ENCODE results near the gene ST3GAL5.

Gene ST3GAL5

DNA sequence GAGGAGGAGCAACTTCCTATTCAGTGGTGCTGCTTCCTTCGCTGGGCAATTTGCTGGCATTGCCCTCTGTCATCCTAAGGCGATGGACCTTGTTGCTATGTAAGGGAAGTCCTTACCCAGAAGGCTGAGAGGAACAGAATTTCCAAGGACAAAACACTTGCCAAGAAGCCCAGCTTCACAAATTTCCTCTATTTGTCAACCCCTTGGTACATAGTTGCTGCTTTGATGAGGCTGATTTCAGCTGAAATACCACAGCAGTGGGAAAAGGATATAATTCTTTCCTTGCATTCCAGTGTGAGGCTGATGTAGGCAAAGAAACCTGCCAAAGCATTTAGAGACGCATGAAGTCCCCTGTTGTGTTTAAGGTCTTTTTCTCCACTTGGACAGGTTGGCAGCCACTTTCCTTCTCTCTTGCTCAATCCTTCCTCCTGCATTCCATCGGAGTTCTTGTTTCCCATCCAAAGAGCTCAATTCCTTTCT lies 16.4 kb upstream of the ST3GAL5 start:
- CTCF ChIA-PET, result interaction anchor here (0.6 kb wide), 1 partner anchor 164 kb away, joined by 3 read pairs; no protein-coding TSS in a partner anchor
- no peak for DNase-seq (ENCODE audit: extremely low spot score)
- TF ChIP-seq FOXK2 (IDR thresholded peaks at IDR 0.05) (no peak), TARDBP (IDR thresholded peaks at IDR 0.05) (no peak), FOXM1 (IDR thresholded peaks at IDR 0.05; ENCODE audit: borderline replicate concordance) (no peak), CTBP1 (IDR thresholded peaks at IDR 0.05; ENCODE audit: borderline replicate concordance) (no peak), FOXA1 (IDR thresholded peaks at IDR 0.05) (no peak), ELF4 (IDR thresholded peaks at IDR 0.05) (no peak), PKNOX1 (IDR thresholded peaks at IDR 0.05) (no peak)
- POLR2A ChIA-PET, result no interaction called here

DNA sequence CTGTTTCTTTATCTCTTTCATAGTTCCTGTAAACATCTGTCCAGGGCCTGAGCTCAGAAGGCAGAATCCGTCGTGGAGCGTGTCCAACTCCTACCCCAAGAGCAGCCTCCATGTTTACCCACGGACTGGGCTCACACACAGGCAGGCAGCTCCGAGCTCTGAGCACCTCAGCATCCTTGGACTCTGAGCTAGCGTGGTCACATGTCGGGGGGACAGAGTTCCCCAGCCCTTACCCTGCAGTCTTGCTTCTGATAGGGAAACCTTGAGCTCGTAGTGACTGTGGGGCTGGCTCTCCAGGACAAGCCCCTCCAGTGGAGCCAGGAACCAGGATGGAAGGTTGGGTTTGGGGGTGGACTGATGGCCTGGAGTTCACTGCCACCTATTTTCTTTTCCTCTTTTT lies 15.1 kb upstream of the ST3GAL5 start:
- no peak for DNase-seq (ENCODE audit: extremely low spot score)
- ChIA-PET CTCF (interaction anchor here (1.1 kb wide), 1 partner anchor 14 kb away, joined by 4 read pairs; no protein-coding TSS in a partner anchor), POLR2A (no interaction called here)
- no peak for TF ChIP-seq LEF1 (IDR thresholded peaks at IDR 0.05; ENCODE audit: borderline replicate concordance)
- no peak for TF ChIP-seq HDGF (IDR thresholded peaks at IDR 0.05; ENCODE audit: borderline replicate concordance)
- no peak for TF ChIP-seq FOXM1 (IDR thresholded peaks at IDR 0.05; ENCODE audit: borderline replicate concordance)
- no peak for TF ChIP-seq NFRKB (IDR thresholded peaks at IDR 0.05)
- TF ChIP-seq ARNT (IDR thresholded peaks at IDR 0.05), result no peak
- TF ChIP-seq TARDBP (IDR thresholded peaks at IDR 0.05), result no peak
- no peak for TF ChIP-seq L3MBTL2 (conservative IDR thresholded peaks at IDR 0.05)
- TF ChIP-seq ELF4 (IDR thresholded peaks at IDR 0.05), result no peak
- TF ChIP-seq FOXK2 (IDR thresholded peaks at IDR 0.05), result no peak
- TF ChIP-seq SUZ12 (IDR thresholded peaks at IDR 0.05), result no peak
- TF ChIP-seq FOXA1 (IDR thresholded peaks at IDR 0.05), result no peak
- no peak for TF ChIP-seq ZNF384 (IDR thresholded peaks at IDR 0.05)
- no peak for TF ChIP-seq SP1 (IDR thresholded peaks at IDR 0.05)
- no peak for TF ChIP-seq BHLHE40 (IDR thresholded peaks at IDR 0.05; ENCODE audit: borderline replicate concordance)
- no peak for TF ChIP-seq CTBP1 (IDR thresholded peaks at IDR 0.05; ENCODE audit: borderline replicate concordance)
- TF ChIP-seq PKNOX1 (IDR thresholded peaks at IDR 0.05), result no peak

DNA sequence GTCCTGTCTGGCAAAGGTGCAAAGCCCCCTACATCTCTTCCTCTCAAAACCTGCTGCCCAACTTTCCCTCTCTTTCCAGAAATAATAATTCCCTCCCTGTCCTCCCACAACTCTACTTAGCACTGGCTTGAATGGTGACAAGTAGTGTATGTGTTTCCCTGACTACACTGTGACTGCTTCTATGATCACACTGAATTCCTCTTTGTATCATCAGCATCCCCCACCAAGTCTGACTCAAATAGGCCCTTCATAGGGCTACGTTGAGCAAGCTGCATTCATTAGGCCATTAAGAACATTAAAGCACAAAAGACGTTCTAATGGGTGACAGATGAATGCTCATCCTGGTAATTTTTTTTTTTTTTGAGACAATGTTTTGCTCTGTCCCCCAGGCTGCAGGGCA lies 13.7 kb upstream of the ST3GAL5 start:
- no peak for DNase-seq (ENCODE audit: extremely low spot score)
- POLR2A ChIA-PET, result no interaction called here
- CTCF ChIA-PET, result interaction anchor here (1.1 kb wide), 1 partner anchor 13 kb away, joined by 4 read pairs; no protein-coding TSS in a partner anchor
- no peak for TF ChIP-seq TARDBP (IDR thresholded peaks at IDR 0.05)
- TF ChIP-seq HDGF (IDR thresholded peaks at IDR 0.05; ENCODE audit: borderline replicate concordance), result no peak
- no peak for TF ChIP-seq PKNOX1 (IDR thresholded peaks at IDR 0.05)

- TF ChIP-seq FOXK2 (IDR thresholded peaks at IDR 0.05) (no peak), FOXM1 (IDR thresholded peaks at IDR 0.05; ENCODE audit: borderline replicate concordance) (no peak), CTBP1 (IDR thresholded peaks at IDR 0.05; ENCODE audit: borderline replicate concordance) (no peak), HDGF (IDR thresholded peaks at IDR 0.05; ENCODE audit: borderline replicate concordance) (no peak), NFRKB (IDR thresholded peaks at IDR 0.05) (no peak), SUZ12 (IDR thresholded peaks at IDR 0.05) (no peak), FOXA1 (IDR thresholded peaks at IDR 0.05) (no peak), ZNF384 (IDR thresholded peaks at IDR 0.05) (no peak), ARNT (IDR thresholded peaks at IDR 0.05) (no peak), LEF1 (IDR thresholded peaks at IDR 0.05; ENCODE audit: borderline replicate concordance) (no peak), BHLHE40 (IDR thresholded peaks at IDR 0.05; ENCODE audit: borderline replicate concordance) (no peak)
- CTCF ChIA-PET, result interaction anchor here (0.5 to 1.0 kb wide), 3 partner anchors 12 to 193 kb away, joined by 3 to 4 read pairs (median 3); no protein-coding TSS in a partner anchor
- DNase-seq (ENCODE audit: extremely low spot score), result no peak
- POLR2A ChIA-PET, result no interaction called here
Measured at GRCh38 chr2:85901155-85901554, 12.4 kb upstream of the ST3GAL5 start.

- CTCF ChIA-PET, result no interaction called here
- POLR2A ChIA-PET, result no interaction called here
- TF ChIP-seq ELF4 (IDR thresholded peaks at IDR 0.05) (no peak), TARDBP (IDR thresholded peaks at IDR 0.05) (no peak), LEF1 (IDR thresholded peaks at IDR 0.05; ENCODE audit: borderline replicate concordance) (no peak)
- DNase-seq (ENCODE audit: extremely low spot score), result no peak
Measured at GRCh38 chr2:85900366-85900765, 11.6 kb upstream of the ST3GAL5 start.

GRCh38 chr2:85899849-85900248 lies 11.1 kb upstream of the ST3GAL5 start:
- TF ChIP-seq HDGF (IDR thresholded peaks at IDR 0.05; ENCODE audit: borderline replicate concordance) (no peak), LEF1 (IDR thresholded peaks at IDR 0.05; ENCODE audit: borderline replicate concordance) (no peak), BHLHE40 (IDR thresholded peaks at IDR 0.05; ENCODE audit: borderline replicate concordance) (no peak), NFRKB (IDR thresholded peaks at IDR 0.05) (no peak), ARNT (IDR thresholded peaks at IDR 0.05) (no peak), SUZ12 (IDR thresholded peaks at IDR 0.05) (no peak), L3MBTL2 (conservative IDR thresholded peaks at IDR 0.05) (no peak)
- POLR2A ChIA-PET, result no interaction called here
- CTCF ChIA-PET, result no interaction called here
- no peak for DNase-seq (ENCODE audit: extremely low spot score)

GRCh38 chr2:85899284-85899683 lies 10.5 kb upstream of the ST3GAL5 start:
- DNase-seq (ENCODE audit: extremely low spot score), result no peak
- ChIA-PET CTCF (no interaction called here), POLR2A (no interaction called here)
- no peak for TF ChIP-seq BHLHE40 (IDR thresholded peaks at IDR 0.05; ENCODE audit: borderline replicate concordance)
- TF ChIP-seq ARNT (IDR thresholded peaks at IDR 0.05), result no peak
- no peak for TF ChIP-seq SUZ12 (IDR thresholded peaks at IDR 0.05)
- TF ChIP-seq TARDBP (IDR thresholded peaks at IDR 0.05), result no peak
- TF ChIP-seq PKNOX1 (IDR thresholded peaks at IDR 0.05), result no peak
- no peak for TF ChIP-seq FOXK2 (IDR thresholded peaks at IDR 0.05)
- TF ChIP-seq L3MBTL2 (conservative IDR thresholded peaks at IDR 0.05), result no peak
- no peak for TF ChIP-seq NFRKB (IDR thresholded peaks at IDR 0.05)
- TF ChIP-seq FOXM1 (IDR thresholded peaks at IDR 0.05; ENCODE audit: borderline replicate concordance), result no peak
- no peak for TF ChIP-seq CTBP1 (IDR thresholded peaks at IDR 0.05; ENCODE audit: borderline replicate concordance)
- no peak for TF ChIP-seq LEF1 (IDR thresholded peaks at IDR 0.05; ENCODE audit: borderline replicate concordance)
- no peak for TF ChIP-seq ZNF384 (IDR thresholded peaks at IDR 0.05)
- no peak for TF ChIP-seq HDGF (IDR thresholded peaks at IDR 0.05; ENCODE audit: borderline replicate concordance)
- no peak for TF ChIP-seq ELF4 (IDR thresholded peaks at IDR 0.05)
- TF ChIP-seq FOXA1 (IDR thresholded peaks at IDR 0.05), result no peak

Measured in HEK293T (cell line).